ENCODE results near the gene BGN.

Gene BGN

GRCh38 chrX:153457827-153458466 lies 36.8 kb upstream of the BGN start:
- H3K27ac ChIP-seq: no peak overlapping the region
- TF ChIP-seq CTCF (IDR thresholded peaks at IDR 0.05; ENCODE audit: low read depth, low read length, missing control alignments): no peak
- no peaks in the 10 kb centered on the region for H3K36me3 ChIP-seq (replicated peaks)
- DNase-seq: no peak
- in situ Hi-C loops (cut with HindIII; ENCODE audit: low pct_ligation_motif_present, low sequenced_read_pairs): no loop called here
- no peak overlapping the region for H3K4me3 ChIP-seq (ENCODE audit: low read depth, low read length)
- no peaks in the 10 kb centered on the region for H3K27me3 ChIP-seq (replicated peaks)

GRCh38 chrX:153458476-153458875 lies 36.3 kb upstream of the BGN start:
- H3K4me3 ChIP-seq (ENCODE audit: low read depth, low read length): no peak overlapping the region
- H3K36me3 ChIP-seq (replicated peaks): no peaks in the 10 kb centered on the region
- in situ Hi-C loops (cut with HindIII; ENCODE audit: low pct_ligation_motif_present, low sequenced_read_pairs): no loop called here
- H3K27ac ChIP-seq: no peak overlapping the region
- H3K27me3 ChIP-seq (replicated peaks): no peaks in the 10 kb centered on the region
- no peak for DNase-seq
- TF ChIP-seq CTCF (IDR thresholded peaks at IDR 0.05; ENCODE audit: low read depth, low read length, missing control alignments): no peak

DNA sequence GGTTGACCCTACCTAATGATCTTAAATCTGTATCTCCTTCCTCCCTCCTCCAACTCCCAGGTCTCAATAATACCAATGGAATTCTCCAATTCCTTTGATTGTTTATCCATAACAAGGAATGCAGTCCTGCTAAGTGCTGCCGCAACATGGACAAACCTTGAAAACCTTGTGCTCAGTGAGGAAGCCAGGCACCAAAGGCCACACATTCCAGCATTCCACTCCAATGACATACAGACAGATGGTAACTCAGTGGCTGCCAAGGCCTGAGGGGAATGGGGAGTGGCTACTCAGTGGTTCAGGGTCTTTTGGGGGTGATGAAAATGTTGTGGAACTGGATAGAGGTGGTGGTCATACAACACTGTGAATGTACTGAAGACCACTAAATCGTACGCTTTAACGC lies 34.8 kb upstream of the BGN start:
- H3K4me3 ChIP-seq (ENCODE audit: low read depth, low read length): no peak overlapping the region
- in situ Hi-C loops (cut with HindIII; ENCODE audit: low pct_ligation_motif_present, low sequenced_read_pairs): no loop called here
- no peaks in the 10 kb centered on the region for H3K27me3 ChIP-seq (replicated peaks)
- DNase-seq: peak; percentile 50
- no peaks in the 10 kb centered on the region for H3K36me3 ChIP-seq (replicated peaks)
- no peak for TF ChIP-seq CTCF (IDR thresholded peaks at IDR 0.05; ENCODE audit: low read depth, low read length, missing control alignments)
- peak overlapping the region; percentile 36 for H3K27ac ChIP-seq

DNA sequence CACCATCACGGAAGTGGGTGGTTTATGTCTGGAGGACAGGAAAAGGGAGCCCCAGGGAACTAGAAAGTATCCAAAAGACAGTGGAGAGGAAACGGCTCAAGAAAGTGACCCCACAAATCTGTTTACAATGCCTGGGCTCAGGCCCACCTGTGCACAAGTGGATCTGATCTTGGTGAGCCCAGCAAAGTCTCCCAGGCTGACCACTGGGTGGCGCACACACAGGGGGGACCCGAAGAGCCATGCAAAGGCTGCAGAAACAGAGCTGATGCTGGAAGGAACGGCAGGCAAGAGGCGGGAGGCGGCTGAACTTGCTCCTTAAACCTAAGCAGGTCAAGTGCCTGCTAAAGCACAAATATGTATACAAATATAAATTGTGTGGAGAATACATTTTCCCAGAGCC lies 34.0 kb upstream of the BGN start:
- in situ Hi-C loops (cut with HindIII; ENCODE audit: low pct_ligation_motif_present, low sequenced_read_pairs): no loop called here
- DNase-seq: no peak
- Histone ChIP-seq H3K27me3 (replicated peaks) (no peaks in the 10 kb centered on the region), H3K27ac (no peak overlapping the region), H3K36me3 (replicated peaks) (no peaks in the 10 kb centered on the region), H3K4me3 (ENCODE audit: low read depth, low read length) (no peak overlapping the region)
- TF ChIP-seq CTCF (IDR thresholded peaks at IDR 0.05; ENCODE audit: low read depth, low read length, missing control alignments): peak; percentile 81

DNA sequence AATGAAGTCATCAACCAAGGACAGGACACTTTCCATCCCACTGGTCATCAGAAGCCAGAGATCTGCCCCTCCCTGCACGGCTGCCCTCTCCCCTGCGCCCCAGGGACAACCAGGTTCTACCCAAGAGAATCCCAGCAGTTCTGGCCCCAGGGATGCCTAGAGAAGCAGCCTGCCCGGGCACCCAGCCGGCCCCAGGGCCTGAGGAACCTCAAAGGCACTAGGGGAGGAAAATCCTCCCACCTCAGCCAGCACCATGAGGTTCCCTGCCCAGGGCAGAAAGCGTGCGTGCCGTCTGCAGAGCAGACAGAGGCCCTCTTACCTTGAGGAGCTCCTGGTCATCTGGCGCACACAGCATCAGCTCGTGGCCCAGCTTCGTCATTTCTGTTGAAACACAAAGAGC lies 32.5 kb upstream of the BGN start:
- Histone ChIP-seq H3K36me3 (replicated peaks) (no peaks in the 10 kb centered on the region), H3K27ac (no peak overlapping the region), H3K27me3 (replicated peaks) (no peaks in the 10 kb centered on the region), H3K4me3 (ENCODE audit: low read depth, low read length) (no peak overlapping the region)
- TF ChIP-seq CTCF (IDR thresholded peaks at IDR 0.05; ENCODE audit: low read depth, low read length, missing control alignments): no peak
- in situ Hi-C loops (cut with HindIII; ENCODE audit: low pct_ligation_motif_present, low sequenced_read_pairs): no loop called here
- DNase-seq: no peak

GRCh38 chrX:153463031-153463430 lies 31.7 kb upstream of the BGN start:
- H3K27me3 ChIP-seq (replicated peaks): no peaks in the 10 kb centered on the region
- no peak for TF ChIP-seq CTCF (IDR thresholded peaks at IDR 0.05; ENCODE audit: low read depth, low read length, missing control alignments)
- no peak for DNase-seq
- no peak overlapping the region for H3K27ac ChIP-seq
- no peak overlapping the region for H3K4me3 ChIP-seq (ENCODE audit: low read depth, low read length)
- in situ Hi-C loops (cut with HindIII; ENCODE audit: low pct_ligation_motif_present, low sequenced_read_pairs): no loop called here
- no peaks in the 10 kb centered on the region for H3K36me3 ChIP-seq (replicated peaks)

All from brain microvascular endothelial cell (primary cell).